IPS-18c (cell line): ENCODE measurements around the gene SIRPA.
A peak's percentile ranks its signal among the peaks of the same experiment; 100 is the strongest.

Source experiments
- H3K4me3 ChIP-seq: 2 replicates; pipeline ENCODE4 v1.7.0; 2013; ENCODE audit warnings: low read depth, mild to moderate bottlenecking, low read length, moderate library complexity; ENCODE audit not compliant: insufficient read depth
- H3K9me3 ChIP-seq: one replicate; pipeline ENCODE4 v1.6.1; 2013; ENCODE audit warnings: mild to moderate bottlenecking, low read length, moderate library complexity; ENCODE audit not compliant: control insufficient read depth, insufficient read depth

SIRPA gene

GRCh38 chr20:1946762-1947534, 51.7 kb downstream of the SIRPA start:
- Histone ChIP-seq H3K9me3 (no peaks in the 10 kb centered on the region), H3K4me3 (peak overlapping the region; percentile 38)

GRCh38 chr20:1947535-1947846, 52.3 kb downstream of the SIRPA start:
- Histone ChIP-seq H3K9me3 (no peaks in the 10 kb centered on the region), H3K4me3 (peak overlapping the region; percentile 38; the same call in 1 of the 2 replicates)

- H3K4me3 ChIP-seq: no peak overlapping the region
- no peaks in the 10 kb centered on the region for H3K9me3 ChIP-seq
Observed at GRCh38 chr20:1949347-1950100, 54.3 kb downstream of the SIRPA start.

- H3K4me3 ChIP-seq: no peak overlapping the region
- no peaks in the 10 kb centered on the region for H3K9me3 ChIP-seq
Observed at GRCh38 chr20:1950836-1951235, 55.6 kb downstream of the SIRPA start.

GRCh38 chr20:1951436-1952115, 56.4 kb downstream of the SIRPA start:
- Histone ChIP-seq H3K4me3 (no peak overlapping the region), H3K9me3 (no peaks in the 10 kb centered on the region)

- no peak overlapping the region for H3K4me3 ChIP-seq
- no peaks in the 10 kb centered on the region for H3K9me3 ChIP-seq
Observed at GRCh38 chr20:1952737-1953530, 57.7 kb downstream of the SIRPA start.

GRCh38 chr20:1953621-1954020, 58.4 kb downstream of the SIRPA start:
- no peaks in the 10 kb centered on the region for H3K9me3 ChIP-seq

GRCh38 chr20:1955217-1955616, 60.0 kb downstream of the SIRPA start:
- Histone ChIP-seq H3K4me3 (no peak overlapping the region), H3K9me3 (no peaks in the 10 kb centered on the region)

More at GRCh38 chr20:1953621-1954020, 58.4 kb downstream of the SIRPA start:
- no peak overlapping the region for H3K4me3 ChIP-seq

- H3K4me3 ChIP-seq: no peak overlapping the region
- H3K9me3 ChIP-seq: no peaks in the 10 kb centered on the region
Observed at GRCh38 chr20:1958426-1958825, 63.2 kb downstream of the SIRPA start.

- H3K9me3 ChIP-seq: no peaks in the 10 kb centered on the region
- no peak overlapping the region for H3K4me3 ChIP-seq
Observed at GRCh38 chr20:1959156-1959555, 63.9 kb downstream of the SIRPA start.

- Histone ChIP-seq H3K9me3 (no peaks in the 10 kb centered on the region), H3K4me3 (no peak overlapping the region)
Observed at GRCh38 chr20:1961374-1961773, 66.2 kb downstream of the SIRPA start.

- H3K9me3 ChIP-seq: no peaks in the 10 kb centered on the region
Observed at GRCh38 chr20:1964061-1964460, 68.9 kb downstream of the SIRPA start.

GRCh38 chr20:1964659-1965405, 69.6 kb downstream of the SIRPA start:
- no peak overlapping the region; the same call in 1 of the 2 replicates for H3K4me3 ChIP-seq

More at GRCh38 chr20:1964061-1964460, 68.9 kb downstream of the SIRPA start:
- no peak overlapping the region for H3K4me3 ChIP-seq

GRCh38 chr20:1965520-1966351, 70.5 kb downstream of the SIRPA start:
- H3K9me3 ChIP-seq: no peaks in the 10 kb centered on the region
- no peak overlapping the region; the same call in 1 of the 2 replicates for H3K4me3 ChIP-seq

More at GRCh38 chr20:1964659-1965405, 69.6 kb downstream of the SIRPA start:
- no peaks in the 10 kb centered on the region for H3K9me3 ChIP-seq

- Histone ChIP-seq H3K4me3 (no peak overlapping the region), H3K9me3 (no peaks in the 10 kb centered on the region)
Observed at GRCh38 chr20:1968964-1969363, 73.8 kb downstream of the SIRPA start.
